ENCODE results near the gene CYB561A3.

CYB561A3 gene

DNA sequence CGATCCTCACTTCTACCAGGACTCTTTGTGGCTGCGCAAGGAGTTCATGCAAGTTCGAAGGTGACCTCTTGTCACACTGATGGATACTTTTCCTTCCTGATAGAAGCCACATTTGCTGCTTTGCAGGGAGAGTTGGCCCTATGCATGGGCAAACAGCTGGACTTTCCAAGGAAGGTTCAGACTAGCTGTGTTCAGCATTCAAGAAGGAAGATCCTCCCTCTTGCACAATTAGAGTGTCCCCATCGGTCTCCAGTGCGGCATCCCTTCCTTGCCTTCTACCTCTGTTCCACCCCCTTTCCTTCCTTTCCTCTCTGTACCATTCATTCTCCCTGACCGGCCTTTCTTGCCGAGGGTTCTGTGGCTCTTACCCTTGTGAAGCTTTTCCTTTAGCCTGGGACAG is 7.0 kb upstream of the CYB561A3 start:
- DNase-seq, result no peak

DNA sequence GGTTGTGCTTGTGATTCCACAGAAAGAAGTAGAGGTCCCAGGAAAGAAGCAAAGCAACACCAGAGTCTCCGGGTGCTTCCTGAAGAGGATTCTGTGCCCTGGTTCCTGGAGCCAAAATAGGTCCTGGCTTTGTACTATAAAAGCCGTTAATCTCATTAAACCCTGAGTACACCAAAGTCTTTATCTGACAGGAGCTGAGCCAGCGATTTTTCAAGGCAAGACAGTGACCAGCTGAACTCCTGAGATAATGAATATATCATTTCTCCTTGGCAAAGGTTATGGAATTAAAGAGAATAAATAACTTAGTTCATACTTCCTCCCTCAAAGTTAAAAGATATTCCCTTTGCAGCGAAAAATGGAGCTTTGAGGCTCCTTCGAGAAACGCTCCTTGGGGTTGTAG is 5.7 kb upstream of the CYB561A3 start:
- no peak for DNase-seq

DNA sequence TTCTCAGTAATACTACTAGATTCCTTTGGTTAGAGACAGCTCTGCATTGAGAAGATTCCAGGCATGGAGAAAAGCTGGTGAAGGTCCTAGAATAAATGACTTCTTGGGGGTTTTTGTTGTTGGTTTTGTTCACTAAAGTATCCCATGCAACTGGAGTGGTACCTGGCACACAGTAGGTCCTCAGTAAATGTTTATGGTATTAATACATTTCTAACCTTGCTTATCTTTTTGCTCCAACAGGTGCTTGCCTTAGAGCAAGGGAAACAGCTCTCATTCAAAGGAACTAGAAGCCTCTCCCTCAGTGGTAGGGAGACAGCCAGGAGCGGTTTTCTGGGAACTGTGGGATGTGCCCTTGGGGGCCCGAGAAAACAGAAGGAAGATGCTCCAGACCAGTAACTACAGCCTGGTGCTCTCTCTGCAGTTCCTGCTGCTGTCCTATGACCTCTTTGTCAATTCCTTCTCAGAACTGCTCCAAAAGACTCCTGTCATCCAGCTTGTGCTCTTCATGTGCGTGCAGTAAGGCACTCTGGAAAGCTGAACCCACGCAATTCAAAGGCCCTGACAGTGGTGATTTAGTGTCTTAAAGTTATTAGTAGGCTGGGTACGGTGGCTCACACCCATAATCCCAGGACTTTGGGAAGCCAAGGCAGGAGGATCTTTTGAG is 2.5 kb upstream of the CYB561A3 start:
- DNase-seq, result no peak

DNA sequence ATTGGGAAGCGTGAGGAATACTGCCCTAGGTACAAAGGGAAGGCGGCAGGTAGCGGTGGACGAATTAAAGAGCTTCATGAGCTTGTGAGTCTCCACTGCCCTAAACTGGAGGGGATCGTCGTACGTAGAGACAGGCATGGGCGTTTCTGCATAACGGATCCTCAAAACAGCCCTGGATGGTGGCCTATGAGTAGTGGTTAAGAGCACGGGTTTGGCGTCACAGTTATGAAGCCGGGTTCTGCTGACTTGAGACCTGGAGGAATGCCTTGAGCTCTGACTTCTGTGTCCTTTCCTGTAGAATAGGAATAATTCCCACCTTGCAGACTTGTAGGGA is 827 bp upstream of the CYB561A3 start:
- peak in 2 of 4 experiments; percentile 25 to 34 for DNase-seq

DNA sequence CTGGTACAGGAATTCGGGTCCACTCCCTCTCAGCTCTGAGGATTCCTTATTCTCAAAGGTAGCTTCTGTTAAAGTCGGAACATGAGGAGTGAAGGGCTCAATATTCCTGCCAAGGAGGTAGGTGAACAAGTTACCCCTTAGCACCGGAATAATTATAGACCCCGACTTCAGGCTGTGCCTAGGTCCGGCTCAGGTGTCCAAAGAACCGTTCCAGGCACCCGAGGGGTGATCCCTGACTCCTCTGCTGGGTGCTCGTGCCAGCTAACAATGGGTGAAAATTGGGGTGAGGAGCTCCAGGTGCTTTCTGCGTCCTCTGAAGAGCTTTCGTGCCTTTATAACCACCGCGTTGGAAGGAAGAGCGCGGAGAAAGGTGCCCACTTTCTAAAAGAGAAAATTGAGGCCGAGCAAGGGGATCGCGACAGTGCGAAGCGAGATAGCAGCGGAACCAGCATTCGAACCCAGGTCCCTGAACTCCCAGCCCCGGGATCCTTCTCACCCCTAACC is 393 bp downstream of the CYB561A3 start:
- no peak for DNase-seq

DNA sequence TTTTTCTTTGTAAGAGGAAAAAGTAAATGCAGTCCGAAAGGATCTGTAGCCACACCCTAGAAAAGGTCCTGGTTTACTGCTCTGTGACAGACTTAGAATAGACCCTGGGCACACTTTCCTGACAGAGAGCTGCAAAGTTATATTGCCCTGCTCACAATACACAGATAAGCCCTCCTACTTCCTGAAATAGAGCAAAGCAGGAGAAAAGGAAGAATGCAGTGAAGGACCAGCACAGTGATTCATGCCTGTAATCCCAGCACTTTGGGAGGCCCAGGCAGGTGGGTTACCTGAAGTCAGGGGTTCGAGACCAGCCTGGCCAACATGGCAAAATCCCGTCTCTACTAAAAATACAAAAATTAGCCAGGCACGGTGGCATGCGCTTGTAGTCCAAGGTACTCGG is 2.2 kb downstream of the CYB561A3 start:
- no peak for DNase-seq

DNA sequence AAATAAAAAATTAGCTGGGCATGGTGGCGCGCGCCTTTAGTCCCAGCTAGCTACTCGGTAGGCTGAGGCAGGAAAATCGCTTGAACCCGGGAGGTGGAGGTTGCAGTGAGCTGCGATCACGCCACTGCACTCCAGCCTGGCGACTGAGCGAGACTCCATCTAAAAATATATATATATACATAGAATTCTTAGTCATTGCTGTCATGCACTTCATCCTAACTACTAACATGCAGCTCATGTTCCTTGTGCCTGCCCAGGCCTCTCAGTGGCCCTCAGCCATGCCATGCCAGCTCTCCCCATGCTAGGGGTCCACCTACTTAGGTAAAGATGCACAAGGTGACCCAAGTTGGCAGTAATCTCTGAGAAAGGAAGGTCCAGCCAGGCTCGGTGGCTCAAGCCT is 3.1 kb downstream of the CYB561A3 start:
- no peak for DNase-seq

DNA sequence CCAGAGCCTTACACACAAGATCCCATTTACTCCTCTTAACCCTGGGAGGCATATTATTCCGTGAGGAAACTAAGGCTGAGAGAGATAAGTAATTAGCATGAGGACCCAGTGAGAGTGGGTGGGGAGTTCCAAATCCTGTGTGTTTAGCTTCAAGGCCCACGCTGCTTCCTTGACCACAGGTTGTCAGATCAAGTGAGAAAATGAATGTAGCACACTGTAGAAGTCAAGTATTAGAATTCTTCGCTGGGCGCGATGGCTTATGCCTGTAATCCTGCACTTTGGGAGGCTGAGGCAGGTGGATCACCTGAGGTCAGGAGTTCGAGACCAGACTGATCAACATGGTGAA is 3.8 kb downstream of the CYB561A3 start:
- no peak for DNase-seq

DNA sequence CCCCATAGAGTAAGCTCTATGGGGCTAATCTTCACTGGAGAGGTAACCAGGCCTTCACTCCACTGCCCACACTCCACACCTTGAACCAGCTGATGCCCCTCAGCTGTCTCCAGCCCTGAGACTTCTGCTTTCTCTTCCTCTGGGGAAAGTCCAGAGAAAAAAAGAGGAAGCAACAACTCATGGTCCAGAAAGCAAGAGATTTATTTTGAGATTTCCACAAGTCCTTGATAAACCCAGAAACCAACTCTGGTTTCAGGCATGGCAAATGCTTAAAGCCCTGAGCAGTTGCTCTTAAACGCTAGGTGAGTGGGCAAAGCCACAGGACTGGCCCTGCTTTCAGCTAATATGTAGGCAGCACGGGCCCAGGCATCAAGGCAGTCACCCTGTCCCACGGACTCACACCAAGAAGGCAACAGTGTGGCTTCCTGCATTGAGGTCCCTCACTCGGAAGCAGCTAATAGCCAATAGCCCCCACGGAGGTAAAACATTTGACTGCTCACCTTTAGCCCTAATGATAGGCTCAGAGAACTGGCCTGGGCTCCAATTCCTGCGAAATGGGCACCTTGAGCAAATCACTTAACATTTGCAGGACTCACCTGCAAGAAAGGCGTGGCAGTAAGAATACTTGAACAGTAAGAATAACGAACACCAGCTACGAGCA is 4.3 kb downstream of the CYB561A3 start:
- DNase-seq, result no peak

DNA sequence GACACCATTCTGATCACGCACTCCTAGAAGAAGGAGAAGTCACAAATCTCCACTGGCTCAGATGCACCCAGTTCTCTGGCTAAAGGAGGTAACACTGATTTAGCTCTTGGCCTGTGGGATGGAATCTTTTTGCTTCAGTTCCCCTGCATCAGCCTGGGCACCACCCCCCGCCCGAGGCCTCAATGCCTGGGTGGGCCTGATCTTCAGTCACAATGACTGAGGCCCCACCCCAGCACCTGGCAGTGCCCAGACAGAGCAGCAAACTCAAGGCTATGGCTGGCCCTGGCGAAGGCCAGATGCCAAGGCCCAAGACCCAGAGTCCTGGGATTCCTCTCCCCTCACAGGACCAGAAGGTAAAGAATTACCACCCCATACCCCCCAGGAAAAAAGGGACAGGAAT is 5.0 kb downstream of the CYB561A3 start:
- DNase-seq, result no peak

DNA sequence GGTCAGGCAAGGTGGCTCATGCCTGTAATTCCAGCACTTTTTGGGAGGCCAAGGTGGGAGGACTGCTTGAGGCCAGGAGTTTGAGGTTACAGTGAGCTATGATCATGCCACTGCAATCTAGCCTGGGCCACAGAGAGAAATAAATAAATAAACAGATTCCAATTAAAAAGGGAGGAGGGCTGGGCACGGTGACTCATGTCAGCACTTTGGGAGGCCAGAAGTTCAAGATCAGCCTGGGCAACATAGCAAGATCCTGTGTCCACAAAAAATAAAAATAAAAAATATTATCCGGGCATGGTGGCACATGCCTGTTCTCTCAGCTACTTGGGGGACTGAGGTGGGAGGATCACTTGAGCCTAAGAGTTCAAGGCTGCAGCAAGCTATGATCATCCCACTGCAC is 7.5 kb downstream of the CYB561A3 start:
- DNase-seq, result no peak

DNA sequence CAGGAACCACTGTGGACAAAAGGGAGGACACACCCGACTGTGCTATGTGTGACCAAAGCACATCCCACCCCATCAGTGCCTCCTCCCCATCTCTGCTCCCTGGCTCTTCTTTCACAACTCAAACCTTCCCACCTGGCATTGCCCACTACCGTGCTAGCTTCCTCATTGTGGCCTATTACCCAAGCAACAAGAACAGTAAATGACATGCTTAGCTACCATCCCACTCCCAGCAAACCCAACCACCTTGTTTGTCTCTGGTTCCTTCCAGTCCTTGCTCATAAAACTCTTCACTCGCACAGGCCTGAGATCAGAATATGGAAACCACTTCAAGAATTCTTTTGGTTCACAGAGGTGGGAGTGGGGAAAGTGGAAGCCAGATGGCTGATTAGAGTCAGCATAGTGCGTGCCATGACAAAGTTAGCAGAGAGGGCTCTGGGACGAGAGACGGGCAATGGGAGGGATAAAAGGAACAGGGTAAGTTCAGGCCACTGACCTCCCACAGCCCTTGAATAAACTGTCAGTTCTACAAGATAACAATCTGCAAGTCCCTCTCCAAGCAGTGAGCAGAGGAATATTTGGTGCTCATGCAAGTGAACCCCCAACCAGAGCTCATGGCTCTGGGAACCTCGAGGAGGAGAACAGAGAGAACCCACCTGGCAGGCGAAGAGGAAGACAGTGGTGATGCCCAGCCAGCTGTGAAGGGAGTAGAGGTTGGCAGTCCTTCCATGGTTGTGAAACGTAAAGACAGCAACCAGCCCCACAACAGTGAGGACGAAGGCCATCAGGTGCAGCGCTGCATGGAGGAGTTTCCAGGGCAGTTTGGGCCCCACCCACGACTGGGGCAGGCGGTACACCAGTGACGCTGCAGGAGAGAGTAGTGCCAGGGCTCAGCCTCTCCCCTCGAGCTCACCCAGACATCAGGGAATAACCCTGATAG is 8.3 kb downstream of the CYB561A3 start:
- DNase-seq, result no peak

DNA sequence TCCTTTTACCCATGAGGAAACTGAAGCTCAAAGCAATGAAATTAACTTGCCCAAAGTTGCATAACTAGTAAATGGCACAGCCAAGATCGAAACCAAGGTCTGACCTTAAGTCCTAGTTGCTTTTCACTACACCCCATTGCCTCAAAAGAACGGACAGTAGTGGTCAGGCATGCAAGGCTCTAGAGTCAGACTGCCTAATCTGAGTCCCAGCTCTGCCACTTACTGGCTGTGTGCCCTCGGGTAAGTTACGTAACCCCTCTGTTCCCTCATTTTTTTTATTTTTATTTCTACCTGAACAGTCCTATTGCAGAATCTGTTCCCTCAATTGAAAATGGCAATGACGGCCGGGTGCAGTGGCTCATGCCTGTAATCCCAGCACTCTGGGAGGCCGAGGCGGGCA is 9.6 kb downstream of the CYB561A3 start:
- no peak for DNase-seq

DNA sequence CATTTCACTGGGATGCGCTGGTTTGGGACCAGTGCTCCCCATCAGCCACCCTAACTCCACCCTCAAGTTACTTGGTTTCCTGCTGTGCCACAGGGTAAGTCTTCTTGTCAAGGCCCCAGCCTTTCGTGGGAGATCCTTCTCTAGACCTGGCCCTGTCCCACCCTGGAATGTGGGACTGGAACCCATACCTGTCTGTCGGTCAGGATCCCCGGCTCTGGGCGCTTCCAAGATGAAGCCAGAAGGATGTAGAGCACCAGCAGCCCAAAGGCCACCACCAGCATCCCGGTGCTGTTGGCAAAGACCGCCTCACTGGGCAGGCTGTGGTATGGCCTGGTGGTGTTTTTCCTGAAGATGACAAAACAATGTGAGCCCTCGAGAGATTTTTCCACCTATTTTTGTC is 10.9 kb downstream of the CYB561A3 start:
- DNase-seq, result no peak

DNA sequence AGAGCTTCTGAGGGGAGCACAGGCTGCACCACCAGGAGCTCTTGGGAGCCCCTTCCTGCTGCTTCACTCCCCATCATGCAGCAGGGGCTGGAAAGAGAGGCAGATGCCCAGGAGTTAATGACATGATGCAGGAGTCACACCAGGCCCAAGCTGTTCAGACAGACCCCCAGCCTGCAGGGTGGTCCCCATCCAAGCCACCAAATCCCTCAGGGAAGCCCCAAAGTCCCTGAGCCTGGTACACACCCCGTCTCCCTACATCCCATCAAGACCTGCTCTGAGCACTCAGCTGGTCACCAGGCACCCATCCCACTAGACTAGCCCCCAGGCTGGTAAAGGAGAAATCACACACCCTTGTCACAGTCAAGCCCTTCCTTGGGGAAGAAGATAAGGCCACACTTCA is 11.3 kb downstream of the CYB561A3 start:
- no peak for DNase-seq

DNA sequence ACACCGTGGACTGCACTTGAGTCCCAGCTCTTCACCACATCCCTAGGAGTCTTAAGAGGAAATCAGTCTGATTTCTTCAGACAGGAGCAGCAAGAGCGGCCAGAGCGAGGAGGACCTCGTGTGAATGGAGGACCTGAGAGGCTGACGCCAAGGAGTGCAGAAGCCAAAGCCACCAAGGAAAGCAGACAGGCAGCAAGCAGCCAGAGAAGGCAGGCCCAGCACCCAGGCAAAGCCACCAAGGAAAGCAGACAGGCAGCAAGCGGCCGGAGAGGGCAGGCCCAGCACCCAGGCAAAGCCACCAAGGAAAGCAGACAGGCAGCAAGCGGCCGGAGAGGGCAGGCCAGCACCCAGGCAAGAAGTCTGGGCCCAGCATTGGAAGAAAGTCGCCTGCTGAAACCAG is 11.8 kb downstream of the CYB561A3 start:
- DNase-seq, result no peak

DNA sequence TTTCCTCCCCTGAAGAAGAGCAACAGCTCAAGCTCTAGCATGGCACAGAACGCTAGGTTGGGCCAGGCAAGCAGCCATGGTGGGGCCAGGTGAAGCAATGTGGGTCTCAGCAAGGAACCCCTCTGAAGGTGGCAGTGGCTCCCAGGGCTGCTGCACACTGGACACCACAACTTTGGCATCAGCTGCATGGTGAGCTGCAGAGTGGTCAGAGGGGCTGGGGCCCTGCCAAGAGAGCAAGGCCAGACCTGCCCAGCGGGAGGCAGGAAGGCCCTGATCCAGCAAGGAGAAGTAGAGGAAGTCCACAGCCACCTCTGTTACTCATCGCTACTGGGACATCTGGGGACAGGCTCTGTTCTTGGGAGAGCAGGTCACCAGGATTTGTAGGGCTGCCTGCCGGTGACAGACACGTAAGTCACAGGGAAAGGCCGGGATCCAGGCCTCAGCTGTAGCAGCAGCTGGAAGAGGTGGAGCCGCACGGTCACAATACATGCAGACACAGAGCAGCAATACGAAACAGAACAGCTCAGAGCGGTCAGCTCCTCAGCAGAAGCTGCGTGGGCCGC is 12.4 kb downstream of the CYB561A3 start:
- no peak for DNase-seq

DNA sequence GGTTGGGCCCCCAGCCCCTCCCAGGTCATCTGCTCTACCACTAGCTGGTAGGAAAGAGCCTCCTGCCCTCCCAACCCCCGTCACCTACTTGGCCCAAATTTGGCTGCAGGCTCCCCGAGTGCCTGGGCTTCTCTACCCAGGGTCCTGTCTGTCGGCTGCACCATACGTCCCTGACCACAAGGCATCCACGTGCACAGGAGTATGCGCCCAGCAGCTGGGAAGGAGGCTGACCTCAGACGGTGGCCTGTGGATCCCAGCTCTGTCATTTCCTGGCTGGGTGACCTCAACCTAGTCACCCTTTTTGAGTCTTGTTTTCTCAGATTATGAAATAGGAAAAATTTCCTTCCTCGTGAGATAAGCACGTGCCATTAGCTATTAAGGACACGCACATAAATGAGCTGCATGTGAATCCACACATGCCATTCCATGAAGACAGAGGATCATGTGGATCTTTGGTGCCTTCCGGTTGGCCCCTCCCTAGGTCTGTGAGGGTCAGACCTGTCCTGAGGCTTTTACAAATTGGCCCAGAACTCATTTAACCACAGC is 13.7 kb downstream of the CYB561A3 start:
- no peak for DNase-seq

DNA sequence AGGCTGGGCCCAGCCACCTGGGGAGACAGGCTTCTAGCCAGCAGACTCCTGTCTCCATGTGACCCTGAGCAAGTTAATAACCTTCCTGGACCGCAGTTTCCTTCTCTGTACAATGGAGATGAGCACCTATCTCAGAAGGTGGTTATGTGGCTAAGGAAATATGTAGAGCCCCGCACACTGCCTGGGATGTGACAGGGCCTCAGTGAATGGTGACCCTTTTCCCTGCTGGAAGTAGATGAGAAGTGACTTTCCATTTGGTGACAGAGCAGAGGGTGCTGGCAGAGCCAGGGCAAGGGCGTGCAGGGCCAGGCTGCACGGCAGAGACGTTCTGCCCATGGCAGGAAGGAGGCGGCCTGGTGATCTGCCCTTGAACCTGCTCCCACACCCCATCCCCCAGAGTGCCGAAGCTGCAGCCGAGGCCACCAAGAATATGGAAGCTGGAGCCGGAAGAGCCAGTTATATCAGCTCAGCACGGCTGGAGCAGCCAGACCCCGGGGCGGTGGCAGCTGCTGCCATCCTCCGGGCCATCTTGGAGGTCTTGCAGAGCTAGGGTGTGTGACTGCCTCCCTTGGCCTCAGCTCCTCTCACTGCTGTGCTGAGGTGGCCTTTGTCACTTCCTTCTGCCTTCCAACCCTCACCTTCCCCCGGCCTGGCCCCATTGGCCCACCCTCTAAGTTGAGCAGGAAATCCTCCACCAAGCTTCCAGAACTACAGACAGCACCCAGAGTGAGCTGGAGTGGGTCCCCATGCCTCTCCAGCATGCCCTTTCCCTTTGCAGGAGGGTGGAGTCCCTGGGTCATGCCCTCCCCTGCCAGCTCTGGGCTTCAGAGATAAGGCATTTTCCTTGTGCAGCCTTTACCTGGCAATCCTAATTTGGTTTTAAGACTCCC is 15.5 kb downstream of the CYB561A3 start:
- no peak for DNase-seq

DNA sequence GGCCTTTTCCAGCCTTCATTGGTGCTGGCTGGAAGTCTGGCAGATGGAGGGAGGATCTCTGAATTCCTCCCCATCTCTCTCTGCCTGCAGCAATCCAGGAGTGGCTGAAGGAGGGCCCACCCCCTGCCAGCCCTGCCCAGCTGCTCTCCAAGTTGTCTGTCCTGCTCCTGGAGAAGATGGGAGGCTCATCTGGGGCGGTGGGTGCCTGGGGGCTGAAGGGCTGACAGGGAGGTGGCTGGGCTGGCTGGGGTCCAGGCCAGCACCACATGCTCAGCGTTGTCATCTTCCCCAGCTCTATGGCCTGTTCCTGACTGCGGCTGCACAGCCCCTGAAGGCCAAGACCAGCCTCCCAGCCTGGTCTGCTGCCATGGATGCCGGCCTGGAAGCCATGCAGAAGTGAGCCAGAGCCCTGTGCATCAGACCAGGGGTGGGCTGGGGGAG is 16.5 kb downstream of the CYB561A3 start:
- no peak for DNase-seq

DNA sequence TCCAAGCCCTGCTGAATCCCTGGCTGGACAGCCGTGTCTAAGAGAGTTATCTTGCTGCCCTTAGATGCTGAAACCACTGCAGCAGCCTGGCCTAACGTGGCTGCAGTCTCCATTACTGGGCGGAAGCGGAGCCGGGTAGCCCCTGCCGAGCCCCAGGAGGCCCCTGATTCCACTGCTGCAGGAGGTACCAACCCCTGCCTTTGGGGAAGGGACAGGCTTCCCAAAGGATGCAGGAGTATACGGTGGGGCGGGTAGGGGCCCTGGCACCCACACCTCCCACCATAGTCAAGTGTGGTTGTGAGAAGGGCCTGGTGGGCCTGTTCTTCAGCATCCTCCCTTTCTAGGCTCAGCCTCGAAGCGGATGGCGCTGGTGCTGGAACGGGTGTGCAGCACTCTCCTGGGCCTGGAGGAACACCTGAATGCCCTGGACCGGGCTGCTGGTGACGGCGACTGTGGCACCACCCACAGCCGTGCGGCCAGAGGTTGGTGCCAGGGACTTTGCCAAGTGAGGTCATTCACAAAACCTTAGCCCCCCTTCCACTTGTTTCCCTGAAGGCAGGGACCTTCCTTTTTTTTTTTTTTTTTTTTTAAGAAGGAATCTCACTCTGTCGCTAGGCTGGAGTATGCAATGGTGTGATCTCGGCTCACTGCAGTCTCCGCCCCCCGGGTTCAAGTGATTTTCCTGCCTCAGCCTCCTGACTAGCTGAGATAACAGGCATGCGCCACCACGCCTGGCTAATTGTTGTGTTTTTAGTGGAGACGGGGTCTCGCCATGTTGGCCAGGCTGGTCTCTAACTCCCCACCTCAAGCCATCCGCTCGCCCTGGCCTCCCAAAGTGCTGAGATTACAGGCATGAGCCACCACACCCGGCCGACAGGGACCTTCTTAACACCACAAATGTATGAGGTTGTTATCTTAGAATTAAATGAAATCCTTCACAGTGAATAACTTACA is 17.6 kb downstream of the CYB561A3 start:
- no peak for DNase-seq
